ENCODE results near the gene LGR4.

GRCh38 chr11:27404427-27404826, 68.2 kb downstream of the LGR4 start:
- TF ChIP-seq CTCF (IDR thresholded peaks at IDR 0.05 in 4 of 5, conservative IDR thresholded peaks at IDR 0.05 in 1 of 5): no peak
- TF ChIP-seq POLR2A (IDR thresholded peaks at IDR 0.05): no peak
